Panc1 (cell line): ENCODE results near the gene CHRND.

Source experiments
- CTCF ChIP-seq: fragments of 450-650 bp; IDR thresholded peaks from 2 replicates; pipeline ENCODE4 v1.5.1; 2017; ENCODE audit warnings: mild to moderate bottlenecking
- POLR2AphosphoS5 ChIP-seq: IDR thresholded peaks from 2 replicates; pipeline ENCODE4 v1.6.1; 2012; ENCODE audit warnings: mild to moderate bottlenecking, low read depth, low read length, moderate library complexity
- REST ChIP-seq, 2 experiments: IDR thresholded peaks; 2 replicates each; pipeline ENCODE4 v1.6.1; 2011 to 2012; ENCODE audit warnings: low read depth in 2 of 2, control low read depth in 1 of 2, low read length in 1 of 2, mild to moderate bottlenecking in 1 of 2, moderate library complexity in 1 of 2; ENCODE audit not compliant: insufficient read depth in 1 of 2
- TCF7L2 ChIP-seq: IDR thresholded peaks from 2 replicates; pipeline ENCODE4 v1.6.1; 2011; ENCODE audit warnings: mild to moderate bottlenecking, low read depth, low read length, inconsistent platforms

- TF ChIP-seq CTCF (no peak), POLR2AphosphoS5 (no peak), REST (IDR thresholded peaks at IDR 0.05; ENCODE audit: insufficient read depth in 1 of 2, low read depth in 2 of 2, low read length in 1 of 2) (no peak), TCF7L2 (no peak)
These were observed 38.4 kb upstream of the CHRND start, which contains the start of gene ECEL1 for GRCh38 chr2:232487385-232488096.
